ENCODE measurements around the gene ALOX5. TPM values are rescaled to one million over a fixed set of nuclear protein-coding genes. Genes with fewer than 3 reads are reported as not detected.

The ALOX5 gene
- total and polyA plus RNA-seq, 2 of the 4 experiments (the other 2 are of a cell fraction), result not detected

DNA sequence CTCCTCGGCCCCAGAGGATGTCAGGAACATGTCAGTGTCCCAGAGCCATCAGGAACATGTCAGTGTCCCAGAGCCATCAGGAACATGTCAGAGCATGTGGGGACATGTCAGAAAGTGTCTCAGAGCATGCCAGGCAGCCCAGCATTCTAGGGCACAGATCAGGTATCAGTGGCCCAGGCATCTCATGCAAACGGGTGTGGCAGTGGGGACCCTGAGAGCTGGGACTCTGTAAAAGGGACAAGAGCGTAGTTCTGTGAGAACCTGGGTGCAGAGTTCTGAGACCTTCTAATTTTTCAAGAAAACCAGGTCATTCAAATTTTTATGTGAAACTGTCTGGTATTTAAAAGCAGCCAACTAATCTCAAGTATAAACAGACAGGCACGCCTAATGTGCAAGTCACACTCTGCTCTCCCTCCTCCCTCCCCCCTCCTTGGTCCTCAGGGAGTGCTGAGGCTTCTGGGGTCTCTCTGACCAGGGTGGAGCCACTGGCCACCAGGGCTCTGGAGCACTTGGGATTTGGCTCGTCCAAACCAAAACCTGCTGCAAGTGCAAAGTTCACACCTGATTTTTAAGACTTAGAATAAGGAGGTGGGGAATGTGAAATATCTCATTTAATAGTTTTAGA is 64.6 kb downstream of the ALOX5 start (continued):
- TF ChIP-seq RCOR1 (IDR thresholded peaks at IDR 0.05; ENCODE audit: insufficient replicate concordance, low read length), result no peak

DNA sequence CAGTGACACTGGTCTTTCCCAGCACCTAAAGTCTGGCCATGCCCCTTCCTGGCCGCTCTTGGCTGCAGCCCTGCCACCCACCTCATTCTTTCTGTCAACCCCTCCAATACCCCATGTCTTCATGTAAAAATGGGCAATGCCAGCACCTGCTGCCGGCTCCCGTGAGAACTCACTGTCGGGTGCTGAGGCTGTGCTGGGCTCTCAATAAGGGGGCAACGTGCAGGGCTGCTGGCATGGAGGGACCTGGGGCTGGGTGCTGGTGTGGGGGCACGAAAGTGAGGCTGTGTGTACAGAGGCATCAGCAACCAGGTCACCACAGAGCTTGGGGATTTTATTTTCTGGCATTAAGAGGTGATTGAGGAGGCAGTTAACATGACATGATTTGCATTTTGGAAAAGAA is 65.3 kb downstream of the ALOX5 start:
- no peak overlapping the region for H3K14ac ChIP-seq (replicated peaks; ENCODE audit: low read depth, low read length)
- peaks cover 7% of the 10 kb centered on the region for H3K27me3 ChIP-seq (ENCODE audit: control insufficient read depth, insufficient read depth, low read length)
- in situ Hi-C loops (cut with MboI; ENCODE audit: low sequenced_read_pairs), result no loop called here
- no peak overlapping the region for H3K27ac ChIP-seq (ENCODE audit: insufficient read depth, low read length)
- no peak overlapping the region for H2BK20ac ChIP-seq (ENCODE audit: low read depth, low read length)
- ChIA-PET CTCF (interaction anchor here (1.1 kb wide), 1 partner anchor 9 kb away, joined by 3 read pairs; no protein-coding TSS in a partner anchor), POLR2A (ENCODE audit: unreplicated experiment) (no interaction called here)
- no peak overlapping the region for H4K8ac ChIP-seq (ENCODE audit: low read depth in 2 of 2, low read length in 2 of 2)
- H3K4me3 ChIP-seq (ENCODE audit: insufficient read depth, low read depth, low read length), result no peak overlapping the region
- H3K4me2 ChIP-seq (ENCODE audit: low read depth, low read length), result no peak overlapping the region
- no peaks in the 10 kb centered on the region for H3K36me3 ChIP-seq (ENCODE audit: control insufficient read depth, insufficient read depth, low read length)
- no TSS peak for BruUV-seq (replicated peaks)
- H4K91ac ChIP-seq (ENCODE audit: insufficient read depth, low read depth, low read length), result no peak overlapping the region; the same call in 1 of the 2 replicates
- H3K4me1 ChIP-seq (ENCODE audit: control insufficient read depth, insufficient read depth, low read length), result peaks cover 3% of the 10 kb centered on the region
- no peaks in the 10 kb centered on the region for H3K9me1 ChIP-seq (ENCODE audit: insufficient read depth, low read length)
- H3K79me1 ChIP-seq (ENCODE audit: low read depth in 1 of 2, low read length in 2 of 2), result no peaks in the 10 kb centered on the region
- no peaks in the 10 kb centered on the region for H4K20me1 ChIP-seq (ENCODE audit: insufficient read depth, low read length)
- H2AK9ac ChIP-seq (replicated peaks; ENCODE audit: low read depth, low read length, poor library complexity), result no peak overlapping the region
- H3K9me3 ChIP-seq (ENCODE audit: control insufficient read depth, insufficient read depth, low read length), result no peaks in the 10 kb centered on the region
- H2BK15ac ChIP-seq (ENCODE audit: low read depth, low read length), result no peak overlapping the region
- H3K9ac ChIP-seq (ENCODE audit: low read depth, low read length), result no peak overlapping the region
- ATAC-seq (ENCODE audit: low read depth) (no peak), DNase-seq (no peak)
- dilution Hi-C loops (cut with HindIII; ENCODE audit: low sequenced_read_pairs, unreplicated experiment), result no loop called here
- H2BK5ac ChIP-seq (ENCODE audit: low read depth, low read length, poor library complexity, severe bottlenecking), result no peak overlapping the region
- WGBS, 2 experiments (ENCODE audit: extremely low coverage in 2 of 2, insufficient read length in 1 of 2), result 26% methylated on average over 2 of the region's 6 CpGs; no CpG with 5 or more reads in 1 of the 2 experiments
- no peak overlapping the region for H3K18ac ChIP-seq (ENCODE audit: low read depth, low read length)
- no peak overlapping the region for H2AK5ac ChIP-seq (ENCODE audit: low read depth, low read length)
- H3K23ac ChIP-seq (ENCODE audit: low read depth, low read length), result no peak overlapping the region
- H2AFZ ChIP-seq (replicated peaks; ENCODE audit: low read length, poor library complexity), result no peak overlapping the region
- no peak overlapping the region for H3K4ac ChIP-seq (ENCODE audit: low read depth, low read length)
- intact Hi-C loops (cut with micrococcal nuclease), result no loop called here
- no peak overlapping the region for H3K56ac ChIP-seq (ENCODE audit: extremely low read depth, insufficient read depth, low read length)
- H2BK120ac ChIP-seq (ENCODE audit: low read depth, low read length), result no peak overlapping the region
- no peak overlapping the region for H4K5ac ChIP-seq (ENCODE audit: low read depth, low read length)
- TF ChIP-seq MAZ (IDR thresholded peaks at IDR 0.05; ENCODE audit: borderline replicate concordance, low read depth, low read length) (no peak), BHLHE40 (IDR thresholded peaks at IDR 0.05; ENCODE audit: low read depth, low read length) (no peak), POLR2A (IDR thresholded peaks at IDR 0.05; ENCODE audit: low read depth, low read length) (no peak), RFX5 (IDR thresholded peaks at IDR 0.05; ENCODE audit: low read depth, low read length) (no peak), MAFK (IDR thresholded peaks at IDR 0.05; ENCODE audit: low read depth, low read length) (no peak), RAD21 (IDR thresholded peaks at IDR 0.05; ENCODE audit: low read length) (no peak), MXI1 (IDR thresholded peaks at IDR 0.05; ENCODE audit: borderline replicate concordance, low read depth, low read length) (no peak), FOS (IDR thresholded peaks at IDR 0.05; ENCODE audit: low read depth, low read length) (no peak), ELK1 (IDR thresholded peaks at IDR 0.05; ENCODE audit: borderline replicate concordance, low read depth, low read length) (no peak), NFE2L2 (IDR thresholded peaks at IDR 0.05; ENCODE audit: low read depth, low read length) (no peak), CHD1 (IDR thresholded peaks at IDR 0.05; ENCODE audit: low read depth, low read length) (no peak), RCOR1 (IDR thresholded peaks at IDR 0.05; ENCODE audit: insufficient replicate concordance, low read length) (no peak)
- TF ChIP-seq, protein P1, sequence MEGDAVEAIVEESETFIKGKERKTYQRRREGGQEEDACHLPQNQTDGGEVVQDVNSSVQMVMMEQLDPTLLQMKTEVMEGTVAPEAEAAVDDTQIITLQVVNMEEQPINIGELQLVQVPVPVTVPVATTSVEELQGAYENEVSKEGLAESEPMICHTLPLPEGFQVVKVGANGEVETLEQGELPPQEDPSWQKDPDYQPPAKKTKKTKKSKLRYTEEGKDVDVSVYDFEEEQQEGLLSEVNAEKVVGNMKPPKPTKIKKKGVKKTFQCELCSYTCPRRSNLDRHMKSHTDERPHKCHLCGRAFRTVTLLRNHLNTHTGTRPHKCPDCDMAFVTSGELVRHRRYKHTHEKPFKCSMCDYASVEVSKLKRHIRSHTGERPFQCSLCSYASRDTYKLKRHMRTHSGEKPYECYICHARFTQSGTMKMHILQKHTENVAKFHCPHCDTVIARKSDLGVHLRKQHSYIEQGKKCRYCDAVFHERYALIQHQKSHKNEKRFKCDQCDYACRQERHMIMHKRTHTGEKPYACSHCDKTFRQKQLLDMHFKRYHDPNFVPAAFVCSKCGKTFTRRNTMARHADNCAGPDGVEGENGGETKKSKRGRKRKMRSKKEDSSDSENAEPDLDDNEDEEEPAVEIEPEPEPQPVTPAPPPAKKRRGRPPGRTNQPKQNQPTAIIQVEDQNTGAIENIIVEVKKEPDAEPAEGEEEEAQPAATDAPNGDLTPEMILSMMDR (conservative IDR thresholded peaks at IDR 0.05; ENCODE audit: low read depth, low read length), result no peak
- TF ChIP-seq, protein P2, sequence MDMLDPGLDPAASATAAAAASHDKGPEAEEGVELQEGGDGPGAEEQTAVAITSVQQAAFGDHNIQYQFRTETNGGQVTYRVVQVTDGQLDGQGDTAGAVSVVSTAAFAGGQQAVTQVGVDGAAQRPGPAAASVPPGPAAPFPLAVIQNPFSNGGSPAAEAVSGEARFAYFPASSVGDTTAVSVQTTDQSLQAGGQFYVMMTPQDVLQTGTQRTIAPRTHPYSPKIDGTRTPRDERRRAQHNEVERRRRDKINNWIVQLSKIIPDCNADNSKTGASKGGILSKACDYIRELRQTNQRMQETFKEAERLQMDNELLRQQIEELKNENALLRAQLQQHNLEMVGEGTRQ (IDR thresholded peaks at IDR 0.05; ENCODE audit: low read depth, low read length), result no peak

Measured in IMR-90 (cell line).